T-helper 17 cell (primary cell): ENCODE results near the gene ST6GALNAC1. TPM values are rescaled to one million over a fixed set of nuclear protein-coding genes. Genes with fewer than 3 reads are reported as not detected.
"Not testable (repeated sequence)": the region's sequence is repeated elsewhere in the genome, so short reads cannot be mapped to it uniquely, and the experiment has no call there.

ENCODE experiments used
- ATAC-seq: fragments of 150-1000 bp; cut with Tn5 transposase; 2 replicates; pipeline ENCODE4 v1.10.0; 2021; ENCODE audit warnings: mild to moderate bottlenecking, moderate library complexity
- DNase-seq, 3 donors: peaks; one replicate each; pipeline versions ENCODE4 v3.0.0 to v3.0.0-alpha.2; 2020 to 2021
- H3K9me3 ChIP-seq: one replicate; pipeline ENCODE4 v1.7.0; 2013; ENCODE audit warnings: low read length, mild to moderate bottlenecking; ENCODE audit not compliant: control insufficient read depth, poor library complexity, severe bottlenecking
- H3K27ac Mint-ChIP-seq: one replicate; pipeline ENCODE4 v1.8.0; 2022; ENCODE audit warnings: mild to moderate bottlenecking, moderate library complexity, mixed read lengths
- H3K27me3 Mint-ChIP-seq: one replicate; pipeline ENCODE4 v1.8.0; 2022; ENCODE audit warnings: mixed read lengths
- H3K36me3 Mint-ChIP-seq: one replicate; pipeline ENCODE4 v1.8.0; 2022; ENCODE audit warnings: low read depth, mixed read lengths
- H3K4me1 Mint-ChIP-seq: one replicate; pipeline ENCODE4 v1.8.0; 2022; ENCODE audit warnings: mild to moderate bottlenecking, mixed read lengths
- H3K4me3 Mint-ChIP-seq: one replicate; pipeline ENCODE4 v1.8.0; 2022; ENCODE audit warnings: mild to moderate bottlenecking, moderate library complexity, mixed read lengths
- total RNA-seq, 4 donors: library from RNA in 2 of 4; stranded (reverse) in 2 of 4; gene quantifications; one replicate each; pipeline ENCODE4 v1.2.3 and lab custom pipeline; 2022 to 2026

Gene ST6GALNAC1
- total RNA-seq, 2 donors from 2014 or later, result 4.1 to 8.4 TPM

DNA sequence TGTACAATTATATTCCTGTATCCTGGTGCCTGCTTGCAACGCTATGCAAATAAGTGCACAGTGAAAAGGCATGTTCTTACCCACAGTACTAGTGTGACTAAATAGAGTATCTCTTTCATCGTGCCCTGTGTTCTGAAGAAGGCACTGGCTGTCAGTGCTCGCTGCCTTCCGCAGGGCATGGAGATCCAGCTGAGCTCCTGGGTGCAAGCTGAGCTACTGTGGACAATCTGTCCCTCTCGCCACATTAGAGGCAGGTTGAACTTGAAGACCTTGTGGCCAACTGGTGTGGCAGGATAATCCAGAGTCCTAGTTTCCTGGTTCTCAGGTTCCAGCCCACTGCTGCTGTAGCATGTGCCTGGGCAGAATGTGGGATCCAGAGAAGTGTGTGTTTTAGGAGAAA lies 1.9 kb upstream of the ST6GALNAC1 start:
- peaks cover 16% of the 10 kb centered on the region for H3K4me1 Mint-ChIP-seq
- peaks cover 2% of the 10 kb centered on the region for H3K36me3 Mint-ChIP-seq
- H3K27me3 Mint-ChIP-seq, result peaks cover 5% of the 10 kb centered on the region
- no peak for ATAC-seq
- no peak overlapping the region for H3K27ac Mint-ChIP-seq
- no peaks in the 10 kb centered on the region for H3K9me3 ChIP-seq
- no peak for DNase-seq
- H3K4me3 Mint-ChIP-seq, result no peak overlapping the region

DNA sequence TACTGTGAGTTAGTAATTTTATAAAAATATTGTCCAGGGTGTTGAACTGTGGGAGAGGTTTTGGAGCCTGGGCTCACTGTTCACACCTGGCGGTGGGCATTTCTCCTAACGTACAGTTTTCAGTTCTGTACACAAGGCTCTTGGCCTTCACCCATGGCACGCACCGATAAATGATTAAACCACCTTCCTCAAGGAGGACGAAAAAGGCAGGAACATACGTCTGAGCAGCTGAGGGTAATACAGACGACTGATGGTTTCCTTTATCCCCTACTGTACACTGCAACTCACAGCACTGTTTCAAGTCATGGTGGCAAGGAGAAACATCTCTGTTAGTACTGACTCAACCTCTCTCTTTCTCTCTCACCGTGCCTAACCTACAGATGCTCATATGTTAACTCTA lies 1.4 kb upstream of the ST6GALNAC1 start:
- DNase-seq (no peak), ATAC-seq (no peak)
- Mint-ChIP-seq H3K27ac (no peak overlapping the region), H3K4me1 (peaks cover 16% of the 10 kb centered on the region), H3K27me3 (peaks cover 5% of the 10 kb centered on the region), H3K36me3 (peaks cover 2% of the 10 kb centered on the region), H3K4me3 (no peak overlapping the region)
- no peaks in the 10 kb centered on the region for H3K9me3 ChIP-seq

DNA sequence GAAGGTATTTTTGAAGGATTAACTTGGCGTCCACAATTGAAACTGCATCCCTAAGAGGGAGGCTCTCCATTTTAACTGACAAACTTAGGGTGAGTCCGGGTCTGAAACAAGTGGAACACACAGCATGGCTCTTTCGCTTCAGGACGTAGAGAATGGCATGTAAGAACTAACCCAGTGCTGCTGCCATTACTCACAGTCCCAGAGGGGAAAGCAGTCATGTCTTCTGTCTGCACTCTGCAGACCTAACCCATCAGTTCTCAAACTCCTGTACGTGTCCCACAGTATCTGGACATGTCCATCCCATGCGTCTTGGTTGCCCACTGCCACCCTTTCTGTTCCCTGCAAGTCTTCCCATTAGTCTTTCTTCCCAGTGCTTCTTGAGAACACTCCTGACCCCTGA lies 563 bp downstream of the ST6GALNAC1 start:
- peaks cover 13% of the 10 kb centered on the region for H3K4me1 Mint-ChIP-seq
- H3K4me3 Mint-ChIP-seq, result peak overlapping the region; percentile 80
- peaks cover 11% of the 10 kb centered on the region for H3K27me3 Mint-ChIP-seq
- ATAC-seq (no peak), DNase-seq (no peak)
- no peaks in the 10 kb centered on the region for H3K9me3 ChIP-seq
- peak overlapping the region; percentile 29 for H3K27ac Mint-ChIP-seq
- H3K36me3 Mint-ChIP-seq, result peaks cover 2% of the 10 kb centered on the region

DNA sequence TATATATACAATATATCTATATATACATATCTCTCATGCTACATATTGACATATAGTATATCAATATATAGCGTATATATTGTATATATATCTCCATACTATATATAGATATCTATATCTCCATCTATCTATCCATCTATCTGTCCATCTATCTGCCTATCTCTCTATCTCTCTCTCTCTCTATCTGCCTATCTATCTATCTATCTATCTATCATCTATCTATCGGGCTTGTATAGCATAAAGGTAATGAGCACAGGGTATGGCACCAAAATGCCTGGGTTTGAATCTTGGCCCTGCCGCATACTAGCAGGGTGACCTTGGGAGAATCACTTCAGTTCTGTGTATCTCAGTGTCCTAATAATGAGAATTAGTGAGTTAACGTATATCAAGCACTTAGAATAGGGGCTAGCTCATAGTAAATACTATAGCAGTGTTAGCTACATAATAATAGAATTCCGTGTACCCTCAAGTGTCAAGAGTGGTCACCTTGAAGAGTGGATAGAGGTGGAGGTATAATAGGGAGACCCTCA lies 1.5 kb downstream of the ST6GALNAC1 start:
- H3K27ac Mint-ChIP-seq, result no peak overlapping the region
- H3K36me3 Mint-ChIP-seq, result peaks cover 2% of the 10 kb centered on the region

DNA sequence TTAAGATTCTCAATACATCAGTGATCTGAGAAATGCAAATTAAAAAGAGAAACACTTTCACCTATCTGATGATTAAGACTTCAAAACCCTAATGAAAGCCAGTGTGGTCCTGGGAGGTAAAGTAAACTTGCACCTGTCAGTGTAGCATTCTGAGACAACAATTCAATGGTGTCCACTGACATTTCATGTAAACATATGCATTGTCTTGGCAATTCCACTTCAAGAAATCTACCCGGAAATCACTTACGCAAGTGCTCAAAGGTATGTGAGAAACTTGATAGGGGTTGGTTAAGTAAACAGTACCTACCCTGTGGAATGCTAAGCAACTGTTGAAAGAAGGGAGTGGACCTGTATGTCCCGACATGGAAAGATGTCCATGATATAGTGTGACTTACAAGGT lies 2.1 kb downstream of the ST6GALNAC1 start:
- Mint-ChIP-seq H3K36me3 (peaks cover 2% of the 10 kb centered on the region), H3K27ac (peak overlapping the region; percentile 21), H3K27me3 (peaks cover 15% of the 10 kb centered on the region), H3K4me1 (peaks cover 13% of the 10 kb centered on the region), H3K4me3 (no peak overlapping the region)
- ATAC-seq (no peak), DNase-seq (no peak)
- H3K9me3 ChIP-seq, result no peaks in the 10 kb centered on the region

More for the DNA sequence above, 1.5 kb downstream of the ST6GALNAC1 start:
- DNase-seq (no peak), ATAC-seq (no peak)
- Mint-ChIP-seq H3K27me3 (peaks cover 15% of the 10 kb centered on the region), H3K4me1 (peaks cover 13% of the 10 kb centered on the region), H3K4me3 (peak overlapping the region; percentile 25)
- H3K9me3 ChIP-seq, result no peaks in the 10 kb centered on the region

GRCh38 chr17:76640550-76641380 lies 2.8 kb downstream of the ST6GALNAC1 start:
- no peaks in the 10 kb centered on the region for H3K9me3 ChIP-seq
- ATAC-seq (no peak), DNase-seq (no peak)
- H3K27ac Mint-ChIP-seq, result peak overlapping the region; percentile 21
- H3K4me3 Mint-ChIP-seq, result peak overlapping the region; percentile 12
- H3K4me1 Mint-ChIP-seq, result peaks cover 13% of the 10 kb centered on the region
- peaks cover 2% of the 10 kb centered on the region for H3K36me3 Mint-ChIP-seq
- H3K27me3 Mint-ChIP-seq, result peaks cover 15% of the 10 kb centered on the region

GRCh38 chr17:76638263-76638662 lies 5.3 kb downstream of the ST6GALNAC1 start:
- Mint-ChIP-seq H3K27me3 (peaks cover 18% of the 10 kb centered on the region), H3K4me3 (no peak overlapping the region), H3K27ac (no peak overlapping the region), H3K36me3 (peaks cover 2% of the 10 kb centered on the region), H3K4me1 (peaks cover 10% of the 10 kb centered on the region)
- no peak for ATAC-seq
- no peak for DNase-seq
- H3K9me3 ChIP-seq, result no peaks in the 10 kb centered on the region

- H3K36me3 Mint-ChIP-seq, DNase-seq, H3K27ac Mint-ChIP-seq, H3K4me1 Mint-ChIP-seq, ATAC-seq, H3K4me3 Mint-ChIP-seq, H3K9me3 ChIP-seq: not testable (repeated sequence)
- H3K27me3 Mint-ChIP-seq, result peaks cover 15% of the 10 kb centered on the region
Measured at GRCh38 chr17:76636486-76637206, 6.9 kb downstream of the ST6GALNAC1 start.

- H3K27me3 Mint-ChIP-seq, result peaks cover 15% of the 10 kb centered on the region
- peak overlapping the region; percentile 57 for H3K27ac Mint-ChIP-seq
- H3K9me3 ChIP-seq, result no peaks in the 10 kb centered on the region
- ATAC-seq, result no peak
- H3K36me3 Mint-ChIP-seq, result no peaks in the 10 kb centered on the region
- H3K4me3 Mint-ChIP-seq, result no peak overlapping the region
- no peak for DNase-seq
- H3K4me1 Mint-ChIP-seq, result peaks cover 2% of the 10 kb centered on the region
Measured at GRCh38 chr17:76635659-76636360, 7.7 kb downstream of the ST6GALNAC1 start.

- no peak for ATAC-seq
- Mint-ChIP-seq H3K4me3 (no peak overlapping the region), H3K27ac (peak overlapping the region; percentile 57), H3K4me1 (peaks cover 2% of the 10 kb centered on the region), H3K27me3 (peaks cover 15% of the 10 kb centered on the region), H3K36me3 (no peaks in the 10 kb centered on the region)
- H3K9me3 ChIP-seq, result no peaks in the 10 kb centered on the region
- DNase-seq, result no peak
Measured at GRCh38 chr17:76635039-76635438, 8.5 kb downstream of the ST6GALNAC1 start.

DNA sequence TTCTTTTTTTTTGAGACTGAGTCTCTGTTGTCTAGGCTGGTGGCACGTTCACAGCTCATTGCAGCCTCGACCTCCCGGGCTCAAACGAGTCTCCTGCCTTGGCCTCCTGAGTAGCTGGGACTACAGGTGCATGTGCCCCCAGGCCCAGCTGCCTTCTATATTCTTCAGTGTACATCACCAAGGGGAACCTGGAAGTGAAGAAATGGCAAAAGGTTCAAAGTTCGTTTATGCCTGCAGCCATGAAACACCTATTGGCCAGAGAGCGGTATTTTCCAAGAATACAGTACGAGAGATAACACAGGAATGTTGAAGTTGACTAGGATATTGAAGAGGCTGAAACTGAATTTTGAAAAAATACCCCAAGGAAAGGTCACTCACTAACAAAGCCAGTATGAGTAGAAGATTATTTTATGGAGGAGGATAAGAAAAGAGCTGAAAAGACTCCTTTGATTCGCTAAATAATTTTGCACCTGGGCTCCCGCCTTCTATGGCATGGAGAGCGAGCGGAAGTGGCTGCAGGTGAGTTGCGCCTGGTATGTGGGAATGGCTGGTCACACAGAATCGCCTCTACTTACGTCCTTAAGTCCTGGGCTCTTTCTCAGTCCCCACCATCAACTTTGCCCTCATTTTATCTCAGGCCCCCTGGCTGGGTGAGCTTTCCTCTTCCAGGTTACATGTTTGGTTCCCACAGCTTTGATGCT lies 9.8 kb downstream of the ST6GALNAC1 start:
- DNase-seq, result no peak
- H3K4me1 Mint-ChIP-seq, result peaks cover under 1% of the 10 kb centered on the region
- no peak overlapping the region for H3K27ac Mint-ChIP-seq
- H3K4me3 Mint-ChIP-seq, result no peak overlapping the region
- H3K36me3 Mint-ChIP-seq, result no peaks in the 10 kb centered on the region
- no peaks in the 10 kb centered on the region for H3K9me3 ChIP-seq
- H3K27me3 Mint-ChIP-seq, result peaks cover 11% of the 10 kb centered on the region
- no peak for ATAC-seq

DNA sequence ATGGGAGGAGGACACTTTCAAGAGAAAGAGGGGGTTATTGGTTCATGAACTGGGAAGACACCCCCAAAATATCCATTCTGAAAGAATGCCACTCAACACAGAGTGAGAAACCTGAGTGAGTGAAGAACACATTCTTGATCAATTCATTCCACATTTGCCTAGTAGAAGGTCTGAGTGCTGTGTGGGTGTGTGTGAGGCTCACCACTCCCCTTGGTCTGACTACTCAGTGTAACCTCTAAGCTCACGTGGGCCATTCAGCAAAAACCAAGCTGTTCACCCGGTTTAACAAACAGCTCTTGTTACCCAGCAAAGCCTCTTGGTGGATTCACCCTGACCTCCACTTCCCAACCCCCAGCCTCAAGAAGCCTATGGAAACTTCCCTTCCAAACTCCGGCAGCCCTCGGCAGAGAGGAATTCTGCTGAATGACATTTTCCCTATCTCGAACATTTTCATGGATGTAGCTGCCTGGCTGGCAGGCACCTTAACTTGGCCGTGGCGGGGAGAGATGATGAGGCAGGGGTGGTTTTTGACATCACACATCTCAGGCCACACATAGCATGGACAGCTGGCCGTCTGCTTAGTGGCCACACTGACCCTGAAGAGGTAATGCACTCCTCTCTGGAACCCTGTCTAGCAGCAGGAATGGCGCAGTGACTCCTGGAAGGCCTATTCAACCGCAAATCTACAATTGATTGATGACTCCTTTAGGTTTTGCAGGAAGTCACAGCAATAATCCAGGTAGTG lies 11.6 kb downstream of the ST6GALNAC1 start:
- DNase-seq (no peak), ATAC-seq (no peak)
- H3K4me3 Mint-ChIP-seq, result no peak overlapping the region
- H3K36me3 Mint-ChIP-seq, result peaks cover 2% of the 10 kb centered on the region
- H3K4me1 Mint-ChIP-seq, result no peaks in the 10 kb centered on the region
- peaks cover 5% of the 10 kb centered on the region for H3K27me3 Mint-ChIP-seq
- no peaks in the 10 kb centered on the region for H3K9me3 ChIP-seq
- H3K27ac Mint-ChIP-seq, result no peak overlapping the region
